HG03520 (cell line): ENCODE measurements around the gene LRRC9.
A peak's percentile ranks its signal among the peaks of the same experiment; 100 is the strongest.

Source experiments
- ATAC-seq: cut with Tn5 transposase; IDR thresholded peaks from one replicate; pipeline ENCODE4 v1.9.1; 2021; ENCODE audit warnings: mild to moderate bottlenecking, moderate library complexity; ENCODE audit not compliant: unreplicated experiment

LRRC9 gene

GRCh38 chr14:59919570-59920377, at the start of gene LRRC9:
LRRC9 (plus strand) TSS chr14:59920144.
- ATAC-seq = peak; percentile 9

- ATAC-seq = no peak
Observed at GRCh38 chr14:59870277-59871165, 49.4 kb upstream of the LRRC9 start, which contains the start of gene RTN1. RTN1 (minus strand) TSS chr14:59870776; CDS start chr14:59870630, 146 bp downstream.

- ATAC-seq = no peak
Observed at GRCh38 chr14:59871166-59871495, 48.8 kb upstream of the LRRC9 start.

GRCh38 chr14:59882957-59883356, 37.0 kb upstream of the LRRC9 start:
- no peak for ATAC-seq

GRCh38 chr14:59890676-59891075, 29.3 kb upstream of the LRRC9 start:
- no peak for ATAC-seq

GRCh38 chr14:59895721-59896120, 24.2 kb upstream of the LRRC9 start:
- no peak for ATAC-seq

GRCh38 chr14:59897757-59898383, 22.1 kb upstream of the LRRC9 start:
- ATAC-seq = peak; percentile 58

GRCh38 chr14:59900556-59900955, 19.4 kb upstream of the LRRC9 start:
- no peak for ATAC-seq

GRCh38 chr14:59904184-59904583, 15.8 kb upstream of the LRRC9 start:
- ATAC-seq = no peak

GRCh38 chr14:59905188-59905587, 14.8 kb upstream of the LRRC9 start:
- ATAC-seq = no peak

GRCh38 chr14:59912443-59912842, 7.5 kb upstream of the LRRC9 start:
- ATAC-seq = no peak

- ATAC-seq = no peak
Observed at GRCh38 chr14:59913187-59913586, 6.8 kb upstream of the LRRC9 start.

GRCh38 chr14:59918824-59919569, 947 bp upstream of the LRRC9 start:
- peak; percentile 72 for ATAC-seq

- no peak for ATAC-seq
Observed at GRCh38 chr14:59920378-59920683, 387 bp downstream of the LRRC9 start.

GRCh38 chr14:59925797-59926196, 5.9 kb downstream of the LRRC9 start:
- no peak for ATAC-seq

- peak; percentile 51 for ATAC-seq
Observed at GRCh38 chr14:59926534-59926933, 6.6 kb downstream of the LRRC9 start.

- no peak for ATAC-seq
Observed at GRCh38 chr14:59931237-59931636, 11.3 kb downstream of the LRRC9 start.

- ATAC-seq = no peak
Observed at GRCh38 chr14:59936145-59936544, 16.2 kb downstream of the LRRC9 start.

- peak; percentile 88 for ATAC-seq
Observed at GRCh38 chr14:59939828-59940227, 19.9 kb downstream of the LRRC9 start.

- ATAC-seq = peak; percentile 41
Observed at GRCh38 chr14:59942296-59942862, 22.4 kb downstream of the LRRC9 start.

GRCh38 chr14:59944909-59945308, 25.0 kb downstream of the LRRC9 start:
- ATAC-seq = no peak
